Kidney glomerular epithelial cell (primary cell): ENCODE data around the gene NME7.

Experiments
- DNase-seq: peaks from one replicate; lab custom pipeline; 2025; lab: John Stamatoyannopoulos, UW

Gene NME7

GRCh38 chr1:169155675-169156074 is 211.9 kb downstream of the NME7 start:
- no peak for DNase-seq

GRCh38 chr1:169151338-169151837 is 216.2 kb downstream of the NME7 start:
- no peak for DNase-seq

GRCh38 chr1:169150641-169151337 is 216.8 kb downstream of the NME7 start:
- DNase-seq, result no peak

- DNase-seq, result no peak
These were observed 217.9 kb downstream of the NME7 start for GRCh38 chr1:169149555-169150286.

DNA sequence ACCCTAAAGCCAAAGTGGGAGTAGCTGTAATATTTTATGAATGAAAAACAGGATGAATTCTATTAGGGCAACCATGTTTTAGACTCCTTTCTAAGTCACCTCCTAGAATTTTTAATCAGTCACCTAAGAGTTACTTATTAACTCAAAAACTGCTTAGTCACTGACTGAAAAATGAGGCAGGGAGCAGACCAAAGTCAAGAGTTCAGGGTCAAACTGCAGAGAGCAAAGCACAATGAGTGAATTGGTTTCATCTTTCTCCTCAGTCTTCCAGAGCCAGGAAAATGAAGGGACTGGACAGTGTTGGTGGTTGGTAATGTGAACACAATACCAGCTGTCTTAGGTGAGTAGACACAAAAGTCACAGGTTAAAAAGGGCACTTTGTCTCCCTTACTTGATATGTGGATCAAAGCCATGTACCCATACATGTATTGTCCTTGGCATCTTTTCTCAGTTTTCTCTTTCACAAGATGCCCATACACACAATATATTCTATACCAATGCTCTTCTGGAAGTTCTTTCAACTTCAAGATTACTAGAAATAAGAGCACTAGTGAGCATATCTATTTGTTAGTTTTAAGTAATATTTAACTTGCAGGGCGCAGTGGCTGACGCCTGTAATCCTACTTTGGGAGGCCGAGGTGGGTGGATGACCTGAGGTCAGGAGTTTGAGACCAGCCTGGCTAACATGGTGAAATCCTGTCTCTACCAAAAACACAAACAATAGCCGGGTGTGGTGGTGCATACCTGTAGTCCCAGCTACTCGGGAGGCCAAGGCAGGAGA is 218.9 kb downstream of the NME7 start:
- DNase-seq, result peak; percentile 79

DNA sequence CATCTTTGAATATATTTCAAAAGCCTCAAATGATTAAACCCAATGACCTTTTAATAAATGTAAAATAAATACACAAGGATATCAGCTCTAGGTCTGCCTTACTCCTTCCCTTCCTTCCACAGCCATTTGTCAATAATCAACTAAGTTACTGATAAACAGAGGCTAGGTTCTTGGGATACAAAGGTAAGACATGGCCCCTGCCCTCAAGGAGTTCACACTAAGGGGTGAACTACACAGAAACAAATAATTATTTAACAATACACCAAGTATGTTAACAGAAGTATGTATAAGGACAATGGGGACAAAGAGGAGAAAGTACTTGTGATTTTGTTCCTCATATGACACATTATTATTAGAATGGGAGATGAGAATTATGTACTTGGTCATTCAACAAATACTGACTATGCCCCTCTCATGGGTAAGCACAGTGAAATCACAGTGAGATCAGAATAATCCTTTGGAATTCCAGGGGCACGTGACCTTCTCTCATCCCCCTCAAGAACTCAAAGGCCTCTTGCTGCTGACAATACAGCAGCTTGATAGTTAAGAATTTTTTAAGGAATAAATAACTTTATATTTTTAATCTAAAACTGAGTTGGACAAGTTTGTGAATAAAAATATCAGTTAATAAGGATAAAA is 220.9 kb downstream of the NME7 start:
- peak; percentile 23 for DNase-seq

- no peak for DNase-seq
These were observed 222.5 kb downstream of the NME7 start for GRCh38 chr1:169144941-169145626.

- DNase-seq, result no peak
These were observed 223.6 kb downstream of the NME7 start for GRCh38 chr1:169143984-169144383.

GRCh38 chr1:169143346-169143745 is 224.3 kb downstream of the NME7 start:
- DNase-seq, result no peak

DNA sequence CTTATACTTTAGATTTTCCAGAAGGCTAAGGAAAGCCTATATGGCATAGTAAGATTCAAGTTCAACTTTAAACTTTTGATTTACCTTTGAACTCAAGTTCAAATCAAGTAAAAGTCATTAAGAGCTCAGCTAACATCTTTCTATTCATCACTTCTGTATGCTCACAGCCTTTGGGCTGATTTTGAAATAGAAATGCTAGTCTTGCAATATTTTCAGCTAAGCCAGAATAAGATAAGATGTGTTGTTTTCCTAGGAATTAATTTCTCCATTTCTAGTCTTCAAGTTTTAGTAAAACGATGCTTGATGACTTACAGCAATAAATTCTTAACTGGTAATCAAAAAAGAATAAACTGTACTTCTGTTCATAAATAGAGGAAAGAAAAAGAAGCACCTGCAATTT is 225.5 kb downstream of the NME7 start:
- no peak for DNase-seq

DNA sequence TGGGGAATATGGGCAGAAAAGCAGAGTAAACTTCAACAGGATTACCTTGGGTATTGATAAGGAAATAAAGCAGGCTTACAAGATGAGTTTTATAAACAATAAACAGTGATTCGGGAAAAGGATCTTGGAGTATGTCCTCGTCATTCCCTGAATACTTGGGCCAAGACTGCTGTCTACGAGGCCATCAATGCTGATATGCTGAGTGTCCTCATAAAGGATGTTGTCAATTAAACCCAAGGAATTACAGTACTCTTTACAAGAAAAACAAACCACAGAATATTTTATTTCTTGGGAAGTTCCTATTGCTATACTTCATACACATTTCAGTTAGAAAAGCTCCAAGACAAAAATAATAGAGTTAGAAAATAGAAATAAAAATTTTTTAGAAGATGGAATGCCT is 226.2 kb downstream of the NME7 start:
- DNase-seq, result no peak

DNA sequence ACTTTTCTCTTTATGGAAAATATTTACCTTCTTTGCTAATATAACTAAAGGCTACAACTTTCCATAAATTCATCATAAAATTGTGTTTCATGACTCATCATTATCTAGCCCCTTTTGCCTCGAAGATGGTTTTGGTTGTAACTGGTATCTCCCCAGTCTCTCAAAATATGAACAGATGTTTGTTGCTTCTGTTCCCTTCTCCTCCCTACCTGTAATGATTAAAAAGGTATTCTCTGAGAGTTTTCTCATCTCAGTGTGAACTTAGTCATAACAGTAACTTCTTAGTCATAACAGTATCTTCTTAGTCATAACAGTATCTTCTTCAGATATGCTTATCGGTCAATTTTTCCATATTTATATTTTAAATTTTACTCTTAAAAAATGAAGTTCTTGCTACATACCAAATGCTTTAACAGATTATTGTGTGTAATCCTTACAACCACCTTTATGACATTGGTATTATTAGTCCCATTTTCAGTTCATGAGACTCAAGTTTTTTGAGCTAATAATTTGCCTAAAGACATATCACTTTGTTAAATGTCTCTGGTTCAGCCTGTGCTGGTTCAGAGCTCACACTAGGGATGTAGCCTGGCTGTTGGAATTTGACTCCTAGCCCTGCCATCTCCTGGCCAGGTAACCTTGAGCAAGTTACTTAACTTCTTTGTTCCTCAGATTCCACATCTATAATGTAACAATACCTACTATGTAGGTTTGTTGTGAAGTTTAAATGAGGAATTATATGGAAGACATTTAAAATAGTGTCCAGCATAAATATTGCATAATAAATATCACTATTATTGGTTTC is 228.5 kb downstream of the NME7 start:
- no peak for DNase-seq

DNA sequence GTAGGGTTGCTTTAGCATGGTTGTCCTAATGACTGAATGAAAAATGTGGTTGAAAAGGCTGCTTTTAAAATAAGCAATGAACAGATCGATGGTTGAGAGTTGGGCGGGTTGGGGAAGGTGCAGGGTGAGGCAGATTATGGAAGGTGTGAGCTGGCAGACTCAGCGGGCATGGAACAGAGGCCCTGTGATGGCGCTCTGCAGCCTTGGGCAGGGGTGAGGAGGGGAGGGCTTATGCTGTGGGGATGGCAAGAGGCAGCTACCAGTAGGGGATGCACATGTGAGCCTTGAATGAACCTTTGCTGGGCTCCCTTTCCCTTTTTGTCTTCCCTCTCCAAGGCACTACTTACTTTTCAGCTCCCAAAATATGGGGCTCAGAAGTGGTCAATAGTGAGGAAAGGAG is 230.2 kb downstream of the NME7 start:
- DNase-seq, result no peak

GRCh38 chr1:169133801-169134502 is 233.6 kb downstream of the NME7 start:
- DNase-seq, result no peak

- DNase-seq, result no peak
These were observed 234.4 kb downstream of the NME7 start for GRCh38 chr1:169133228-169133576.

- peak; percentile 33 for DNase-seq
These were observed 234.9 kb downstream of the NME7 start for GRCh38 chr1:169132512-169133227.

DNA sequence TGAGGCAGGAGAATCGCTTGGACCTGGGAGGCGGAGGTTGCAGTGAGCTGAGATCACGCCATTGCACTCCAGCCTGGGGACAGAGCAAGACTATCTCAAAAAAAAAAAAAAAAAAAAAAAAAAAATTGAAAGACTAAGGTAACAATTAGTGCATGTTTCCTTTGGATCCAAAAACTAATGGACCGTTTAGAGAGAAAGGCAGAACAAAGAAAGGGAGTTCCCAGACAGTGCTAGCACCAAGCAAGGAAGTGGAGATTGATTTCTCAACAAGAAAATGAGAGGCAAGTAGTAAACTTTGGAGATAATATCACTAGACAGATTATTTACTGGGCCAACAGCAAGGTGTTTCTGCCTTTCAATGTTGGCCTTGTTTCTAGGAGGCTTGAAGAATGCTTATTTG is 236.9 kb downstream of the NME7 start:
- no peak for DNase-seq

DNA sequence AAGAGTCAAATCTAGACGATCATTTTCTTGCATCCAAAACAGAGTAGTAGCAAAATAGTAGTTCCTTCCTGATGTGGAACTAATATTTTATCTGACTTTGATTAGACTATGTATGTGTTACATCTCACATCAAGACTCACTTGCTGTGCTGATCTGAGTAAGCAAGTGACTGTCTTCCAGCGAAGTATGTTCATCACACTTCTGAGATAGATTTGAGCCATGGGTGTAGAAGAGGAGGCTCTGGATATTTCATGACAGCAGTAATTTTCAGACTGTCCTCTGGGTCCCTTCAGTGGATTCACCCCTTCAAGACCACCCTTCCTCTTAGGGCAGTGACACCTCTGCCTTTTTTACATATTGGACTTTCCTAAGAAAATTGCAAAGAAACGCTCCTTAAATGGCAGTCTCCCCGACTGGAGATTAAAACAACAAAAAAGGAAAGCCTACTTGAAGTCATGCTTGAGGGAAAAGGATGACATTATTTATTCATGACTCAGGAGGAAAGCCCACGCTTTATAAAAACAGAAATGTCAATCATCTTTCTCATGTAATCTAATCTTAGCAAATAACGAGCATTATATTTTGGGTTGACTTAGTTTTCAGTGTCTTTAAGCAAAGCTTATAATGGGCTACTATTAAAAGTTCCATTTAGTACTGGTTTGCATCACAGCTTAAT is 238.3 kb downstream of the NME7 start:
- DNase-seq, result peak; percentile 77

GRCh38 chr1:169128562-169128961 is 239.0 kb downstream of the NME7 start:
- no peak for DNase-seq
